GM23248 (cell line): ENCODE results near the gene NEGR1. TPM values are rescaled to one million over a fixed set of nuclear protein-coding genes. Genes with fewer than 3 reads are reported as not detected.

Experiments
- DNase-seq: peaks from one replicate; pipeline ENCODE4 v3.0.0-alpha.2; 2015
- H2AFZ ChIP-seq: fragments of 200-600 bp; sonication (generic); 2 replicates; pipeline ENCODE4 v1.6.1; 2016; ENCODE audit warnings: antibody characterized with exemption
- H3F3A ChIP-seq: fragments of 200-600 bp; sonication (generic); 2 replicates; pipeline ENCODE4 v1.6.1; 2016; ENCODE audit warnings: mild to moderate bottlenecking, antibody characterized with exemption, mixed run types; ENCODE audit not compliant: insufficient read depth
- H3K27ac ChIP-seq: fragments of 200-600 bp; sonication (generic); 2 replicates; pipeline ENCODE4 v1.5.1; 2016; ENCODE audit warnings: mild to moderate bottlenecking
- H3K27me3 ChIP-seq: fragments of 200-600 bp; sonication (generic); replicated peaks from 2 replicates; pipeline ENCODE4 v1.6.1; 2016; ENCODE audit warnings: mild to moderate bottlenecking; ENCODE audit not compliant: insufficient read depth
- H3K36me3 ChIP-seq: fragments of 200-600 bp; sonication (generic); 2 replicates; pipeline ENCODE4 v1.6.1; 2016; ENCODE audit warnings: low read depth, mild to moderate bottlenecking
- H3K4me1 ChIP-seq: fragments of 200-600 bp; sonication (generic); 2 replicates; pipeline ENCODE4 v1.6.1; 2016; ENCODE audit warnings: mild to moderate bottlenecking; ENCODE audit not compliant: insufficient read depth
- H3K4me2 ChIP-seq: fragments of 200-600 bp; sonication (generic); one replicate; pipeline ENCODE4 v1.6.1; 2016; ENCODE audit warnings: mild to moderate bottlenecking; ENCODE audit not compliant: unreplicated experiment
- H3K4me3 ChIP-seq: fragments of 200-600 bp; sonication (generic); 2 replicates; pipeline ENCODE4 v1.5.1; 2016; ENCODE audit warnings: mild to moderate bottlenecking
- H3K79me2 ChIP-seq: fragments of 200-600 bp; sonication (generic); 2 replicates; pipeline ENCODE4 v1.6.1; 2016; ENCODE audit warnings: mild to moderate bottlenecking; ENCODE audit not compliant: insufficient read depth
- H3K9ac ChIP-seq: fragments of 200-600 bp; sonication (generic); 2 replicates; pipeline ENCODE4 v1.6.1; 2016; ENCODE audit warnings: mild to moderate bottlenecking
- H3K9me2 ChIP-seq: fragments of 200-600 bp; sonication (generic); 2 replicates; pipeline ENCODE4 v1.6.1; 2016; ENCODE audit warnings: mixed run types, mild to moderate bottlenecking, moderate library complexity; ENCODE audit not compliant: insufficient read depth
- H3K9me3 ChIP-seq: fragments of 200-600 bp; sonication (generic); one replicate; pipeline ENCODE4 v1.6.1; 2017; ENCODE audit warnings: low read depth
- H4K20me1 ChIP-seq: fragments of 200-600 bp; sonication (generic); 2 replicates; pipeline ENCODE4 v1.6.0; 2016; ENCODE audit not compliant: insufficient read depth
- EZH2 ChIP-seq: fragments of 200-600 bp; sonication (generic); IDR thresholded peaks from 2 replicates; pipeline ENCODE4 v1.6.1; 2018; ENCODE audit warnings: antibody characterized with exemption, mild to moderate bottlenecking; ENCODE audit not compliant: insufficient read depth, poor library complexity, severe bottlenecking
- EZH2phosphoT487 ChIP-seq: fragments of 200-600 bp; sonication (generic); IDR thresholded peaks from 2 replicates; pipeline ENCODE4 v1.6.1; 2018; ENCODE audit warnings: antibody characterized with exemption, moderate library complexity, mild to moderate bottlenecking, low read depth; ENCODE audit not compliant: insufficient read depth
- WGBS, 2 experiments: methylation state at CpG; one replicate each; pipeline ENCODE4 v1.1.6; 2015 to 2017; ENCODE audit warnings: low lambda C conversion rate in 2 of 2, low coverage in 1 of 2; ENCODE audit errors: missing lambda C conversion rate in 2 of 2; 5-methylcytosine and 5-hydroxymethylcytosine counted together
- in situ Hi-C: fragments of 300-500 bp; cut with MboI; formaldehyde crosslinking; loops from 2 replicates; pipeline ENCODE4 v1.15.0; 2020
- polyA plus RNA-seq: library from polyadenylated mRNA; unstranded; fragments of >200 nt; fragmentation: Nextera tagmentation; extraction: Ambion mirVana; gene quantifications from 2 replicates; pipeline ENCODE4 v1.2.1, GENCODE V29; 2016
- total RNA-seq: library from RNA; depleted of rRNA; stranded (reverse); fragments of >200 nt; shearing (Covaris generic); gene quantifications from 2 replicates; pipeline ENCODE4 v1.2.3, GENCODE V29; 2014

The NEGR1 gene
- total and polyA plus RNA-seq, 2 experiments from 2014 or later: 14.3 to 15.7 TPM

GRCh38 chr1:71589005-71589404 lies 693.3 kb downstream of the NEGR1 start:
- no peaks in the 10 kb centered on the region for H3K79me2 ChIP-seq
- no peak overlapping the region for H3K9ac ChIP-seq
- H3K27me3 ChIP-seq: no peaks in the 10 kb centered on the region
- no peak for DNase-seq
- no peak overlapping the region for H3K4me3 ChIP-seq
- no peaks in the 10 kb centered on the region for H3K9me3 ChIP-seq
- H3K4me1 ChIP-seq: no peaks in the 10 kb centered on the region
- H3K9me2 ChIP-seq: no peaks in the 10 kb centered on the region
- WGBS, 2 experiments: 65 to 66% methylated on average over 2 of the region's 2 CpGs
- no peaks in the 10 kb centered on the region for H4K20me1 ChIP-seq
- no peaks in the 10 kb centered on the region for H3K36me3 ChIP-seq
- H3F3A ChIP-seq: no peaks in the 10 kb centered on the region
- no peak overlapping the region for H3K4me2 ChIP-seq
- in situ Hi-C loops: loop anchor here (25.0 kb wide), 1 partner anchor 448 kb away; no protein-coding TSS in a partner anchor
- no peak overlapping the region for H2AFZ ChIP-seq
- TF ChIP-seq EZH2phosphoT487: no peak
- TF ChIP-seq EZH2: no peak
- no peak overlapping the region for H3K27ac ChIP-seq

DNA sequence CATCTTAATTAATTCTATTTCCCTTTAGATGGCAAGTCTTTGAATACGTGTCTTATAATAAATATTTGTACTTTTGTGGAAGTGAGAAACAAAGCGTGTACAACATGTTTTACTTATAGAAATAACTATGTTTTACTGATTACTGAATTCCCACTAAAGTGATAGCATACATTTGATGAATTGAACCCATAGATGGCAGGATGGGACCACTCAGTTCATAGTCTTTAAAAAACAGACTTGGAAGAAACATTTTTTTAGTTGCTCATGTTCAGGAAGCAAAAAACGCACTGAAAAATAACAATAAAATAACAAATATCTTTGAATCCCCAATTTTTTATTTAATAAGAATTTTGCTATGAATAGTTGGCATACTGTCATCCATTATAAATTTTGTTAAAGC lies 694.4 kb downstream of the NEGR1 start:
- no peak overlapping the region for H2AFZ ChIP-seq
- no peak overlapping the region for H3K9ac ChIP-seq
- no peaks in the 10 kb centered on the region for H3K9me3 ChIP-seq
- H3K36me3 ChIP-seq: no peaks in the 10 kb centered on the region
- TF ChIP-seq EZH2: no peak
- H3K4me3 ChIP-seq: no peak overlapping the region
- H3K4me1 ChIP-seq: no peaks in the 10 kb centered on the region
- no peaks in the 10 kb centered on the region for H4K20me1 ChIP-seq
- peak; percentile 51 for DNase-seq
- WGBS, 2 experiments: 26 to 30% methylated on average over 3 of the region's 3 CpGs
- in situ Hi-C loops: loop anchor here (25.0 kb wide), 1 partner anchor 449 kb away; no protein-coding TSS in a partner anchor
- no peaks in the 10 kb centered on the region for H3K9me2 ChIP-seq
- H3F3A ChIP-seq: no peaks in the 10 kb centered on the region
- no peaks in the 10 kb centered on the region for H3K79me2 ChIP-seq
- H3K27me3 ChIP-seq: no peaks in the 10 kb centered on the region
- no peak overlapping the region for H3K27ac ChIP-seq
- H3K4me2 ChIP-seq: no peak overlapping the region

DNA sequence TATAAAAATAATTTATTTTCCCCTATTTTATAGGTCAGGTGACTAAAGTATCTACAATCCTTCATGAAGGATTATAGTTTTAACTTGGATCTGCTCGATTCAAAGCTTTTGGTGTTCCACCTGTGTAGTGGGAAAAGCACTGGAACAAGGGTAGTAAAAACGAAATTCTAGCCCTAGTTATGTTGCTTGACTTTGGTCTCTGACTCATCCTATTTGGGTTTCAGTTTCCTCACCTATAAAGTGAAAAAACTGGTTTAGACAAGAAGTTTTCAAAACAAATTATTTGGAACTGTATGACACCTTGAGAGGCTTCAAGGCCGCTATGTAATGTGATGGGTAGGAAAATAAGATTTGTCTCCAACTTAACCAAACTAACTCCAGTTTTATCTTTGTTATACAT lies 696.3 kb downstream of the NEGR1 start:
- Histone ChIP-seq H3K4me3 (no peak overlapping the region), H3K4me1 (no peaks in the 10 kb centered on the region), H3K27ac (no peak overlapping the region), H3K9me2 (no peaks in the 10 kb centered on the region), H3K79me2 (no peaks in the 10 kb centered on the region), H4K20me1 (no peaks in the 10 kb centered on the region), H3K9ac (no peak overlapping the region), H2AFZ (no peak overlapping the region), H3K27me3 (no peaks in the 10 kb centered on the region), H3F3A (no peaks in the 10 kb centered on the region), H3K4me2 (no peak overlapping the region), H3K9me3 (no peaks in the 10 kb centered on the region), H3K36me3 (no peaks in the 10 kb centered on the region)
- TF ChIP-seq EZH2 (no peak), EZH2phosphoT487 (no peak)
- WGBS, 2 experiments: 87 to 89% methylated on average over 3 of the region's 3 CpGs
- DNase-seq: no peak
- in situ Hi-C loops: loop anchor here (25.0 kb wide), 1 partner anchor 451 kb away; no protein-coding TSS in a partner anchor

DNA sequence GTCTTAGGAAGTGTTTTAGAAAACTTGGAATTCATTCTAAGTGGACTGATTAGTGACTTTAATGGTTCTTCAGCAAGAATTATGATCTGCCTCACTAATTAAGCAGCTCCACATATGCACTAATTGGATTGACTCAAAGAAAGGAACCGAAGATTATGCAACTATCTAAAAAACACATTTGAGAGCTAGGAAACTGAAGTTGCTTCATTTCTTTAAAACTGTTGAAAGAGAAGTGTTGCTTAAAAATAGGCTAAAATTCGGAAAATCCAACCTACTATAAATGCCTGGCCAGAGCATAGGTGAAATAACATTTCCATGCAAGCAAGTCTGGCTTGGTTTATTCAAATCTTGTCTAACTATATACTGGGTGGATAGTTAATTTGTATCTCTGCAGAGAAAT lies 698.6 kb downstream of the NEGR1 start:
- no peaks in the 10 kb centered on the region for H3K36me3 ChIP-seq
- no peaks in the 10 kb centered on the region for H3F3A ChIP-seq
- H3K4me2 ChIP-seq: no peak overlapping the region
- no peak overlapping the region for H3K4me3 ChIP-seq
- H2AFZ ChIP-seq: no peak overlapping the region
- H3K9me2 ChIP-seq: no peaks in the 10 kb centered on the region
- H3K79me2 ChIP-seq: no peaks in the 10 kb centered on the region
- in situ Hi-C loops: loop anchor here (25.0 kb wide), 1 partner anchor 454 kb away; no protein-coding TSS in a partner anchor
- H3K27ac ChIP-seq: no peak overlapping the region
- WGBS, 2 experiments: 77 to 80% methylated on average over 2 of the region's 2 CpGs
- H3K9ac ChIP-seq: no peak overlapping the region
- no peaks in the 10 kb centered on the region for H4K20me1 ChIP-seq
- DNase-seq: no peak
- TF ChIP-seq EZH2 (no peak), EZH2phosphoT487 (no peak)
- H3K27me3 ChIP-seq: no peaks in the 10 kb centered on the region
- H3K9me3 ChIP-seq: no peaks in the 10 kb centered on the region
- no peaks in the 10 kb centered on the region for H3K4me1 ChIP-seq

DNA sequence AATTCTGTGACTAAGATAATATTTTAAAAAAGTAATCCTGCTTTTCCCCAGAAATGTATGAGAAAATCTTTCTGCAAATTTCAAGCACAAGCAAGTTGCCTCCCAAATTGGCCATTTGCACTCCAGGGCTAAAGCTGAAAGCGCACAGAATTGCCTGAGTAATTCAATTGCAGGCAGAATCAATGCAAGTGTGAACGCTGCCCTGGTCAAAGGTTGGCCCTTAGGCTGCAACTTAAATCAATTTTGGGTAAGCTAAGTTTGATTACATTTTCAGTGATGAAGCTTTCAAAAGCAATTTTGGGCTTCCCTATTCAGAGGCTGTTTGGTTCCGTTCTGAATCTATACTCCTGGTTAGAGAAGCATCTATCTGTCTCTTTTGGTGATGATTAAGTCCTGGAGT lies 699.7 kb downstream of the NEGR1 start:
- Histone ChIP-seq H3K27ac (no peak overlapping the region), H3K27me3 (no peaks in the 10 kb centered on the region), H3K4me3 (no peak overlapping the region), H3K79me2 (no peaks in the 10 kb centered on the region), H3K4me2 (no peak overlapping the region), H3K9me2 (no peaks in the 10 kb centered on the region), H3K4me1 (no peaks in the 10 kb centered on the region), H3K9me3 (no peaks in the 10 kb centered on the region), H4K20me1 (no peaks in the 10 kb centered on the region), H3K9ac (no peak overlapping the region), H2AFZ (no peak overlapping the region), H3F3A (no peaks in the 10 kb centered on the region), H3K36me3 (no peaks in the 10 kb centered on the region)
- TF ChIP-seq EZH2phosphoT487: no peak
- DNase-seq: no peak
- WGBS, 2 experiments: 83% methylated on average over 3 of the region's 3 CpGs
- in situ Hi-C loops: loop anchor here (25.0 kb wide), 1 partner anchor 455 kb away; no protein-coding TSS in a partner anchor
